WTC11 (cell line): ENCODE measurements around the gene FOXO3. TPM values are rescaled to one million over a fixed set of nuclear protein-coding genes. Genes with fewer than 3 reads are reported as not detected.

Source experiments
- ATAC-seq: fragments of 200-7000 bp; cut with Tn5 transposase; 2 replicates; pipeline ENCODE4 v1.10.0; 2021; ENCODE audit warnings: mild to moderate bottlenecking, moderate library complexity
- CTCF ChIA-PET: fragments of 300-600 bp; sonication (Branson Sonifier 250); formaldehyde crosslinking; loops from one replicate; lab custom pipeline; 2021; ENCODE audit warnings: antibody characterized with exemption; lab: Charles Lee
- POLR2A ChIA-PET: fragments of 350-600 bp; sonication (Branson Sonifier 250); formaldehyde crosslinking; loops from one replicate; lab custom pipeline; 2021; ENCODE audit warnings: antibody characterized with exemption; lab: Charles Lee
- DNase-seq: peaks from one replicate; pipeline ENCODE4 v3.0.0; 2021; ENCODE audit warnings: low spot score
- H3K27ac Mint-ChIP-seq: 2 replicates; pipeline ENCODE4 v1.8.0; 2021; ENCODE audit warnings: mixed read lengths
- H3K27me3 Mint-ChIP-seq: 2 replicates; pipeline ENCODE4 v1.8.0; 2021; ENCODE audit warnings: low read depth, mild to moderate bottlenecking, moderate library complexity, mixed read lengths
- H3K36me3 Mint-ChIP-seq: 2 replicates; pipeline ENCODE4 v1.8.0; 2021; ENCODE audit warnings: mixed read lengths
- H3K4me1 Mint-ChIP-seq: 2 replicates; pipeline ENCODE4 v1.8.0; 2022; ENCODE audit warnings: mixed read lengths
- H3K4me3 Mint-ChIP-seq: 2 replicates; pipeline ENCODE4 v1.8.0; 2021; ENCODE audit warnings: mild to moderate bottlenecking, moderate library complexity, mixed read lengths
- H3K9me3 Mint-ChIP-seq: 2 replicates; pipeline ENCODE4 v1.8.0; 2021; ENCODE audit warnings: mixed read lengths
- ARID4B ChIP-seq: sonication (generic); formaldehyde crosslinking; IDR thresholded peaks from 2 replicates; pipeline ENCODE4 v1.8.0; 2023; ENCODE audit warnings: missing genetic modification reagents, mild to moderate bottlenecking, borderline replicate concordance
- CREM ChIP-seq: sonication (generic); formaldehyde crosslinking; IDR thresholded peaks from 2 replicates; pipeline ENCODE4 v1.8.1; 2022; ENCODE audit warnings: mild to moderate bottlenecking, missing genetic modification reagents, moderate library complexity
- E2F4 ChIP-seq: sonication (generic); formaldehyde crosslinking; IDR thresholded peaks from 2 replicates; pipeline ENCODE4 v1.8.1; 2022; ENCODE audit warnings: low read depth, mild to moderate bottlenecking, moderate library complexity, missing genetic modification reagents, borderline replicate concordance
- ERG ChIP-seq: fragments of 250-450 bp; sonication (Bioruptor Pico); IDR thresholded peaks from 2 replicates; pipeline ENCODE4 v1.8.0; 2021; ENCODE audit warnings: mild to moderate bottlenecking
- FOXK1 ChIP-seq: sonication (generic); formaldehyde crosslinking; IDR thresholded peaks from 2 replicates; pipeline ENCODE4 v1.8.0; 2022; ENCODE audit warnings: mild to moderate bottlenecking, moderate library complexity, missing genetic modification reagents
- IRF1 ChIP-seq: sonication (generic); formaldehyde crosslinking; IDR thresholded peaks from 2 replicates; pipeline ENCODE4 v1.8.0; 2023; ENCODE audit warnings: missing genetic modification reagents
- NFYB ChIP-seq: sonication (generic); formaldehyde crosslinking; conservative IDR thresholded peaks from 2 replicates; pipeline ENCODE4 v1.8.0; 2022; ENCODE audit warnings: low read depth, missing genetic modification reagents
- SMAD4 ChIP-seq: sonication (generic); formaldehyde crosslinking; IDR thresholded peaks from 2 replicates; pipeline ENCODE4 v1.8.0; 2022; ENCODE audit warnings: mild to moderate bottlenecking, missing genetic modification reagents
- SP1 ChIP-seq: sonication (generic); formaldehyde crosslinking; conservative IDR thresholded peaks from 2 replicates; pipeline ENCODE4 v1.8.1; 2022; ENCODE audit warnings: missing genetic modification reagents
- TCF7 ChIP-seq: sonication (generic); formaldehyde crosslinking; IDR thresholded peaks from 2 replicates; pipeline ENCODE4 v1.8.0; 2022; ENCODE audit warnings: mild to moderate bottlenecking, low read depth, missing genetic modification reagents, moderate library complexity
- TEAD1 ChIP-seq: sonication (generic); formaldehyde crosslinking; IDR thresholded peaks from 2 replicates; pipeline ENCODE4 v1.8.0; 2022; ENCODE audit warnings: mild to moderate bottlenecking, missing genetic modification reagents
- ZMAT4 ChIP-seq: fragments of 250-450 bp; sonication (Bioruptor Pico); IDR thresholded peaks from 2 replicates; pipeline ENCODE4 v1.9.0; 2021; ENCODE audit warnings: mild to moderate bottlenecking
- ZNF512 ChIP-seq: sonication (generic); formaldehyde crosslinking; IDR thresholded peaks from 2 replicates; pipeline ENCODE4 v1.8.1; 2022; ENCODE audit warnings: missing genetic modification reagents, borderline replicate concordance
- total RNA-seq: library from RNA; stranded (reverse); gene quantifications from 3 replicates; pipeline ENCODE4 v1.2.3, GENCODE V29; 2021

FOXO3 gene
- total RNA-seq, 1 experiment from 2014 or later = 15.6 TPM

GRCh38 chr6:108578595-108579327, 18.0 kb downstream of the FOXO3 start:
- H3K9me3 Mint-ChIP-seq = no peaks in the 10 kb centered on the region
- DNase-seq (no peak), ATAC-seq (no peak)
- no peak for TF ChIP-seq E2F4 (CRISPR knock-in tag)
- TF ChIP-seq CREM (CRISPR knock-in tag) = no peak
- TF ChIP-seq SMAD4 = no peak
- no peak for TF ChIP-seq ERG (CRISPR knock-in tag)
- no peak for TF ChIP-seq TEAD1 (CRISPR knock-in tag)
- TF ChIP-seq SP1 (CRISPR knock-in tag) = no peak
- no peak for TF ChIP-seq IRF1 (CRISPR knock-in tag)
- no peak for TF ChIP-seq ARID4B (CRISPR knock-in tag)
- TF ChIP-seq NFYB (CRISPR knock-in tag) = no peak
- no peaks in the 10 kb centered on the region for H3K27me3 Mint-ChIP-seq
- no peak overlapping the region; the same call in 1 of the 2 replicates for H3K27ac Mint-ChIP-seq
- ChIA-PET CTCF (no interaction called here), POLR2A (interaction anchor here (0.5 to 0.9 kb wide), 2 partner anchors 10 to 97 kb away, joined by 3 read pairs; no protein-coding TSS in a partner anchor)
- no peaks in the 10 kb centered on the region; the same call in 1 of the 2 replicates for H3K36me3 Mint-ChIP-seq
- peaks cover 30% of the 10 kb centered on the region for H3K4me1 Mint-ChIP-seq
- H3K4me3 Mint-ChIP-seq = no peak overlapping the region

- POLR2A ChIA-PET = interaction anchor here (0.5 to 0.9 kb wide), 2 partner anchors 10 to 97 kb away, joined by 3 read pairs; no protein-coding TSS in a partner anchor
Measured at GRCh38 chr6:108579328-108579721, 18.6 kb downstream of the FOXO3 start.

More at GRCh38 chr6:108579328-108579721, 18.6 kb downstream of the FOXO3 start:
- Mint-ChIP-seq H3K36me3 (no peaks in the 10 kb centered on the region; the same call in 1 of the 2 replicates), H3K27me3 (no peaks in the 10 kb centered on the region), H3K27ac (no peak overlapping the region), H3K9me3 (no peaks in the 10 kb centered on the region), H3K4me1 (peaks cover 35% of the 10 kb centered on the region), H3K4me3 (no peak overlapping the region)
- CTCF ChIA-PET = no interaction called here
- DNase-seq (no peak), ATAC-seq (no peak)
- TF ChIP-seq ZNF512 = no peak
- no peak for TF ChIP-seq FOXK1
- no peak for TF ChIP-seq ZMAT4 (CRISPR knock-in tag)
- no peak for TF ChIP-seq TCF7 (CRISPR knock-in tag)
